Endothelial cell of umbilical vein (primary cell): Measurements from ENCODE around the gene SLC13A1. TPM values are rescaled to one million over a fixed set of nuclear protein-coding genes. Genes with fewer than 3 reads are reported as not detected.

ENCODE experiments used
- BruUV-seq: library from RNA; stranded (reverse); fragments of 400-500 nt; replicated peaks from 2 replicates; lab custom pipeline; 2021; lab: Mats Ljungman, UMichigan
- CTCF ChIA-PET: fragments of 300-600, 350-600 bp; sonication (Branson Sonifier 250); formaldehyde crosslinking; loops from one replicate; lab custom pipeline; 2021; ENCODE audit warnings: antibody characterized with exemption, inconsistent platforms; lab: Charles Lee
- POLR2A ChIA-PET: fragments of 300-600, 350-600 bp; sonication (Branson Sonifier 250); formaldehyde crosslinking; loops from one replicate; lab custom pipeline; 2021; ENCODE audit warnings: antibody characterized with exemption, inconsistent platforms; lab: Charles Lee
- DNase-seq: peaks from one replicate; pipeline ENCODE4 v3.0.0-alpha.2; 2011; ENCODE audit warnings: low read depth, low spot score
- FAIRE-seq: peaks from 2 replicates; lab custom pipeline; 2011; peaks lifted over from hg19 to GRCh38; lab: Jason Lieb, UNC
- H2AFZ ChIP-seq: 2 replicates; pipeline ENCODE4 v1.6.0; 2012; ENCODE audit warnings: low read depth, low read length, control low read depth, inconsistent platforms
- H3K27ac ChIP-seq: 2 replicates; pipeline ENCODE4 v1.5.1; 2011; ENCODE audit warnings: low read depth, mild to moderate bottlenecking, control low read depth, low read length, moderate library complexity; ENCODE audit not compliant: insufficient read depth
- H3K27me3 ChIP-seq, 2 experiments: 2 replicates each; pipeline versions ENCODE4 v1.6.0 to v1.6.1; 2011; ENCODE audit warnings: low read length in 2 of 2, mixed read lengths in 1 of 2; ENCODE audit not compliant: control insufficient read depth in 2 of 2, insufficient read depth in 2 of 2
- H3K36me3 ChIP-seq, 2 experiments: 2 replicates in 1 of 2; 3 replicates in 1 of 2; pipeline ENCODE4 v1.5.1; 2011; ENCODE audit warnings: low read length in 2 of 2, mild to moderate bottlenecking in 1 of 2, moderate library complexity in 1 of 2; ENCODE audit not compliant: control insufficient read depth in 2 of 2, insufficient read depth in 2 of 2; ENCODE audit errors: extremely low read depth in 1 of 2
- H3K4me1 ChIP-seq: 3 replicates; pipeline ENCODE4 v1.5.1; 2011; ENCODE audit warnings: mild to moderate bottlenecking, low read length; ENCODE audit not compliant: control insufficient read depth, insufficient read depth; ENCODE audit errors: extremely low read depth
- H3K4me2 ChIP-seq: 2 replicates; pipeline ENCODE4 v1.6.1; 2011; ENCODE audit warnings: low read length, control low read depth, mixed read lengths; ENCODE audit not compliant: insufficient read depth
- H3K4me3 ChIP-seq, 3 experiments: fragments of 200-600 bp in 1 of 3; sonication (generic), shearing (Covaris generic) in 1 of 3; replicated peaks in 1 of 3; 2 replicates each; pipeline ENCODE4 v1.5.1; 2011 to 2016; ENCODE audit warnings: control low read depth in 3 of 3, low read length in 3 of 3, mild to moderate bottlenecking in 2 of 3, inconsistent platforms in 1 of 3, low read depth in 1 of 3, moderate library complexity in 1 of 3; ENCODE audit not compliant: insufficient read depth in 1 of 3
- H3K79me2 ChIP-seq: 2 replicates; pipeline ENCODE4 v1.6.0; 2012; ENCODE audit warnings: low read length, inconsistent platforms; ENCODE audit not compliant: control insufficient read depth, insufficient read depth
- H3K9ac ChIP-seq: replicated peaks from 2 replicates; pipeline ENCODE3; 2011; ENCODE audit warnings: low read length, control low read depth; ENCODE audit not compliant: insufficient read depth; ENCODE audit errors: extremely low read depth
- H3K9me1 ChIP-seq: replicated peaks from 3 replicates; pipeline ENCODE4 v1.6.0; 2011; ENCODE audit warnings: mild to moderate bottlenecking, low read length; ENCODE audit not compliant: control insufficient read depth, insufficient read depth; ENCODE audit errors: extremely low read depth
- H3K9me3 ChIP-seq: replicated peaks from 2 replicates; pipeline ENCODE4 v1.5.1; 2012; ENCODE audit warnings: low read length, inconsistent platforms; ENCODE audit not compliant: control insufficient read depth, insufficient read depth
- H4K20me1 ChIP-seq: replicated peaks from 2 replicates; pipeline ENCODE3; 2011; ENCODE audit warnings: mild to moderate bottlenecking, low read length; ENCODE audit not compliant: control insufficient read depth, insufficient read depth; ENCODE audit errors: extremely low read depth
- CTCF ChIP-seq, 2 donors: IDR thresholded peaks; 1 replicate in 1 of 2; 2 replicates in 1 of 2; pipeline ENCODE4 v1.5.1; 2011; ENCODE audit warnings: low read length in 2 of 2, mild to moderate bottlenecking in 2 of 2, moderate library complexity in 2 of 2, control low read depth in 1 of 2, inconsistent platforms in 1 of 2, low read depth in 1 of 2; ENCODE audit not compliant: insufficient read depth in 1 of 2; ENCODE audit errors: extremely low read depth in 1 of 2
- EZH2 ChIP-seq: IDR thresholded peaks from 2 replicates; pipeline ENCODE4 v1.6.1; 2012; ENCODE audit warnings: borderline replicate concordance, low read depth, mild to moderate bottlenecking, moderate library complexity, low read length, inconsistent platforms; ENCODE audit not compliant: severe bottlenecking
- FOS ChIP-seq: IDR thresholded peaks from 2 replicates; pipeline ENCODE4 v1.6.1; 2011; ENCODE audit warnings: mild to moderate bottlenecking, low read length, moderate library complexity, borderline replicate concordance; ENCODE audit not compliant: insufficient read depth
- GATA2 ChIP-seq: IDR thresholded peaks from 2 replicates; pipeline ENCODE4 v1.7.0; 2011; ENCODE audit warnings: low read depth, mild to moderate bottlenecking, moderate library complexity, mixed read lengths, low read length; ENCODE audit not compliant: insufficient read length, insufficient read depth
- JUN ChIP-seq: IDR thresholded peaks from 2 replicates; pipeline ENCODE4 v1.6.1; 2011; ENCODE audit warnings: borderline replicate concordance, low read depth; ENCODE audit not compliant: insufficient read length, insufficient read depth
- MAX ChIP-seq: IDR thresholded peaks from 2 replicates; pipeline ENCODE4 v1.6.1; 2011; ENCODE audit not compliant: insufficient read depth, insufficient read length
- MYC ChIP-seq: IDR thresholded peaks from one replicate; pipeline ENCODE4 v1.6.1; 2011; ENCODE audit warnings: mild to moderate bottlenecking, low read depth, low read length
- POLR2A ChIP-seq: IDR thresholded peaks from 2 replicates; pipeline ENCODE4 v1.6.1; 2012; ENCODE audit warnings: low read depth, mild to moderate bottlenecking, control low read depth, low read length
- POLR2AphosphoS5 ChIP-seq: IDR thresholded peaks from 2 replicates; pipeline ENCODE4 v1.6.1; 2012; ENCODE audit warnings: low read depth, mild to moderate bottlenecking, control low read depth, low read length, moderate library complexity; ENCODE audit not compliant: insufficient read depth
- dilution Hi-C: fragments of 300-500 bp; cut with MboI; formaldehyde crosslinking; loops from one replicate; pipeline ENCODE4 v1.15.0; 2019; ENCODE audit warnings: low sequenced_read_pairs; ENCODE audit not compliant: extremely low pct_ligation_motif_present
- intact Hi-C: fragments of 100-400 bp; cut with micrococcal nuclease; formaldehyde crosslinking; loops from one replicate; pipeline ENCODE4 v1.10.0; 2022
- polyA plus RNA-seq, 4 experiments: library from polyadenylated mRNA; depleted of rRNA in 3 of 4; stranded (reverse) in 3 of 4; unstranded in 1 of 4; fragments of >200 nt; gene quantifications; 2 replicates each; pipeline versions ENCODE4 v1.2.1 to v1.2.3, GENCODE V29; 2011 to 2012; ENCODE audit warnings: missing spikeins in 1 of 4
- total RNA-seq: library from RNA; stranded (reverse); gene quantifications from 2 replicates; pipeline ENCODE4 v1.2.3, GENCODE V29; 2021

The SLC13A1 gene
- total and polyA plus RNA-seq, 2 donors (not counting 3 experiments of a cell fraction or from before 2014, with no cell fraction given): not detected

- Histone ChIP-seq H3K4me2 (no peak overlapping the region), H3K79me2 (no peaks in the 10 kb centered on the region), H3K9ac (no peak overlapping the region), H3K9me1 (no peaks in the 10 kb centered on the region), H3K27me3 (no peaks in the 10 kb centered on the region), H3K36me3 (no peaks in the 10 kb centered on the region), H3K27ac (no peak overlapping the region), H3K4me3 (no peak overlapping the region), H3K9me3 (no peaks in the 10 kb centered on the region), H2AFZ (no peak overlapping the region), H4K20me1 (no peaks in the 10 kb centered on the region), H3K4me1 (no peaks in the 10 kb centered on the region)
- dilution Hi-C loops: no loop called here
- intact Hi-C loops: no loop called here
- DNase-seq: no peak
- ChIA-PET POLR2A (no interaction called here), CTCF (interaction anchor here (1.5 kb wide), 1 partner anchor 35 kb away, joined by 3 read pairs; no protein-coding TSS in a partner anchor)
- BruUV-seq: no TSS peak
- TF ChIP-seq CTCF (IDR thresholded peaks at IDR 0.05; ENCODE audit: extremely low read depth in 1 of 2, insufficient read depth in 1 of 2, low read depth in 1 of 2, low read length in 2 of 2) (no peak), MYC (no peak), POLR2A (no peak), GATA2 (no peak), EZH2 (no peak), MAX (no peak), FOS (no peak), JUN (no peak), POLR2AphosphoS5 (no peak)
- FAIRE-seq: no peak
These were observed 45.0 kb upstream of the SLC13A1 start for GRCh38 chr7:123244768-123245167.
